Mammary epithelial cell (primary cell): ENCODE results near the gene ZW10.

ENCODE experiments used
- CTCF ChIP-seq, 2 donors: IDR thresholded peaks in 1 of 2; conservative IDR thresholded peaks in 1 of 2; 2 replicates each; pipeline ENCODE4 v1.5.1; 2011 to 2012; ENCODE audit warnings: inconsistent platforms in 2 of 2, low read length in 2 of 2, mild to moderate bottlenecking in 2 of 2, control low read depth in 1 of 2, low read depth in 1 of 2; ENCODE audit not compliant: insufficient read depth in 1 of 2; ENCODE audit errors: extremely low read depth in 1 of 2
- EZH2 ChIP-seq: IDR thresholded peaks from 2 replicates; pipeline ENCODE4 v1.6.1; 2012; ENCODE audit warnings: low read length, inconsistent platforms, borderline replicate concordance

GRCh38 chr11:113789675-113790320 is 16.3 kb upstream of the ZW10 start:
- TF ChIP-seq CTCF (conservative IDR thresholded peaks at IDR 0.05 in 1 of 2, IDR thresholded peaks at IDR 0.05 in 1 of 2; ENCODE audit: extremely low read depth in 1 of 2, insufficient read depth in 1 of 2, low read depth in 1 of 2, low read length in 2 of 2) (no peak), EZH2 (no peak)
